Measurements from ENCODE around the gene KIFC1. TPM values are rescaled to one million over a fixed set of nuclear protein-coding genes. Genes with fewer than 3 reads are reported as not detected.
A peak's percentile ranks its signal among the peaks of the same experiment; 100 is the strongest.
"Not testable (repeated sequence)": the region's sequence is repeated elsewhere in the genome, so short reads cannot be mapped to it uniquely, and the experiment has no call there.

KIFC1 gene
- total and polyA plus RNA-seq, 9 of the 15 experiments (the other 6 are each of a cell fraction or from before 2014, with no cell fraction given) = 1.3 to 95.2 (median 76.9) TPM

GRCh38 chr6:33357160-33357871 is 34.3 kb upstream of the KIFC1 start (continued):
- TF ChIP-seq, protein P1, sequence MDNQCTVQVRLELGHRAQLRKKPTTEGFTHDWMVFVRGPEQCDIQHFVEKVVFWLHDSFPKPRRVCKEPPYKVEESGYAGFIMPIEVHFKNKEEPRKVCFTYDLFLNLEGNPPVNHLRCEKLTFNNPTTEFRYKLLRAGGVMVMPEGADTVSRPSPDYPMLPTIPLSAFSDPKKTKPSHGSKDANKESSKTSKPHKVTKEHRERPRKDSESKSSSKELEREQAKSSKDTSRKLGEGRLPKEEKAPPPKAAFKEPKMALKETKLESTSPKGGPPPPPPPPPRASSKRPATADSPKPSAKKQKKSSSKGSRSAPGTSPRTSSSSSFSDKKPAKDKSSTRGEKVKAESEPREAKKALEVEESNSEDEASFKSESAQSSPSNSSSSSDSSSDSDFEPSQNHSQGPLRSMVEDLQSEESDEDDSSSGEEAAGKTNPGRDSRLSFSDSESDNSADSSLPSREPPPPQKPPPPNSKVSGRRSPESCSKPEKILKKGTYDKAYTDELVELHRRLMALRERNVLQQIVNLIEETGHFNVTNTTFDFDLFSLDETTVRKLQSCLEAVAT (IDR thresholded peaks at IDR 0.05) = peak in 1 of 2 experiments; percentile 28; a peak in 1 of 4 replicates
- TF ChIP-seq HMBOX1 (IDR thresholded peaks at IDR 0.05) (peak; percentile 60; the same call in 1 of the 2 replicates), NR2C1 (IDR thresholded peaks at IDR 0.05) (0 out of 2 replicates have a peak, but pooled peaks have one; percentile 19), NR2C1 (tag; IDR thresholded peaks at IDR 0.05) (peak; percentile 55; the same call in 1 of the 2 replicates), SOX6 (IDR thresholded peaks at IDR 0.05) (peak; percentile 52; the same call in 1 of the 2 replicates), DPF2 (IDR thresholded peaks at IDR 0.05) (peak; percentile 55), CBFA2T3 (IDR thresholded peaks at IDR 0.05) (peak; percentile 89), POLR2AphosphoS5 (IDR thresholded peaks at IDR 0.05; ENCODE audit: control insufficient read depth, insufficient read depth, low read depth, low read length) (0 out of 2 replicates have a peak, but pooled peaks have one; percentile 40), MAX (CRISPR knock-in tag; IDR thresholded peaks at IDR 0.05) (peak; percentile 88), ZNF592 (IDR thresholded peaks at IDR 0.05) (peak; percentile 88), MYNN (IDR thresholded peaks at IDR 0.05) (peak; percentile 55; the same call in 1 of the 2 replicates), CXXC5 (CRISPR knock-in tag; IDR thresholded peaks at IDR 0.05) (0 out of 2 replicates have a peak, but pooled peaks have one; percentile 8), TAL1 (IDR thresholded peaks at IDR 0.05) (peak; percentile 78)
- TF ChIP-seq, protein P2, sequence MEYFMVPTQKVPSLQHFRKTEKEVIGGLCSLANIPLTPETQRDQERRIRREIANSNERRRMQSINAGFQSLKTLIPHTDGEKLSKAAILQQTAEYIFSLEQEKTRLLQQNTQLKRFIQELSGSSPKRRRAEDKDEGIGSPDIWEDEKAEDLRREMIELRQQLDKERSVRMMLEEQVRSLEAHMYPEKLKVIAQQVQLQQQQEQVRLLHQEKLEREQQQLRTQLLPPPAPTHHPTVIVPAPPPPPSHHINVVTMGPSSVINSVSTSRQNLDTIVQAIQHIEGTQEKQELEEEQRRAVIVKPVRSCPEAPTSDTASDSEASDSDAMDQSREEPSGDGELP (CRISPR knock-in tag; IDR thresholded peaks at IDR 0.05; ENCODE audit: borderline replicate concordance) = peak; percentile 8; the same call in 1 of the 2 replicates
- TF ChIP-seq, protein P3, sequence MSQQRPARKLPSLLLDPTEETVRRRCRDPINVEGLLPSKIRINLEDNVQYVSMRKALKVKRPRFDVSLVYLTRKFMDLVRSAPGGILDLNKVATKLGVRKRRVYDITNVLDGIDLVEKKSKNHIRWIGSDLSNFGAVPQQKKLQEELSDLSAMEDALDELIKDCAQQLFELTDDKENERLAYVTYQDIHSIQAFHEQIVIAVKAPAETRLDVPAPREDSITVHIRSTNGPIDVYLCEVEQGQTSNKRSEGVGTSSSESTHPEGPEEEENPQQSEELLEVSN (IDR thresholded peaks at IDR 0.05; ENCODE audit: borderline replicate concordance in 1 of 2, extremely low read depth in 1 of 2, insufficient read depth in 1 of 2, insufficient read length in 1 of 2, low read depth in 1 of 2, low read length in 1 of 2, poor library complexity in 1 of 2, severe bottlenecking in 1 of 2) = peak in 1 of 2 experiments; percentile 8
- not testable (repeated sequence) for TF ChIP-seq MYNN (CRISPR knock-in tag; IDR thresholded peaks at IDR 0.05)
- TF ChIP-seq, protein P4, sequence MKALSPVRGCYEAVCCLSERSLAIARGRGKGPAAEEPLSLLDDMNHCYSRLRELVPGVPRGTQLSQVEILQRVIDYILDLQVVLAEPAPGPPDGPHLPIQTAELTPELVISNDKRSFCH (CRISPR knock-in tag; IDR thresholded peaks at IDR 0.05) = not testable (repeated sequence)
- TF ChIP-seq, protein P4 (tag; IDR thresholded peaks at IDR 0.05) = peak; percentile 53; the same call in 1 of the 2 replicates
